Heart right ventricle (tissue), 16 donors: Measurements from ENCODE around the gene WAPL. TPM values are rescaled to one million over a fixed set of nuclear protein-coding genes. Genes with fewer than 3 reads are reported as not detected.

Experiments
- ATAC-seq, 8 donors: fragments of 200-7000 bp; cut with Tn5 transposase; one replicate each; pipeline ENCODE4 v1.9.1; 2020; ENCODE audit warnings: mild to moderate bottlenecking in 8 of 8, moderate library complexity in 8 of 8, moderate number of reproducible peaks in 1 of 8
- DNase-seq, 2 donors: peaks; one replicate each; pipeline ENCODE4 v3.0.0-alpha.2; 2020
- H3K27ac ChIP-seq, 10 donors: fragments of 200-600 bp; sonication (generic) in 2 of 10; one replicate each; pipeline versions ENCODE4 v1.5.0 to v1.8.0; 2020 to 2022; ENCODE audit warnings: mild to moderate bottlenecking in 3 of 10
- H3K27me3 ChIP-seq, 7 donors: fragments of 200-600 bp; one replicate each; pipeline ENCODE4 v1.8.0; 2021 to 2022; ENCODE audit warnings: mild to moderate bottlenecking in 2 of 7
- H3K36me3 ChIP-seq, 9 donors: fragments of 200-600 bp; sonication (generic) in 1 of 9; one replicate each; pipeline versions ENCODE4 v1.5.0 to v1.8.0; 2020 to 2022; ENCODE audit warnings: mild to moderate bottlenecking in 2 of 9
- H3K4me1 ChIP-seq, 9 donors: fragments of 200-600 bp; sonication (generic) in 1 of 9; one replicate each; pipeline versions ENCODE4 v1.5.0 to v1.8.0; 2020 to 2022; ENCODE audit warnings: mild to moderate bottlenecking in 4 of 9
- H3K4me3 ChIP-seq, 10 donors: fragments of 200-600 bp; sonication (generic) in 2 of 10; one replicate each; pipeline versions ENCODE4 v1.5.0 to v1.8.0; 2020 to 2022; ENCODE audit warnings: mild to moderate bottlenecking in 7 of 10, moderate library complexity in 2 of 10
- H3K9me3 ChIP-seq, 11 donors: fragments of 200-600 bp in 10 of 11; sonication (generic) in 2 of 11; one replicate each; pipeline versions ENCODE4 v1.5.0 to v1.8.0; 2013 to 2022; ENCODE audit warnings: mild to moderate bottlenecking in 2 of 11, control low read depth in 1 of 11, moderate library complexity in 1 of 11
- CTCF ChIP-seq, 9 donors: fragments of 200-600 bp; sonication (generic) in 2 of 9; IDR thresholded peaks; one replicate each; pipeline versions ENCODE4 v1.5.0 to v1.8.0; 2021 to 2022; ENCODE audit warnings: antibody characterized with exemption in 9 of 9, mild to moderate bottlenecking in 5 of 9, moderate library complexity in 1 of 9
- WGBS, 2 donors: extraction: QIAGEN DNeasy Blood & Tissue Kit; methylation state at CpG; one replicate each; pipeline ENCODE4 v1.1.7; 2013; ENCODE audit warnings: inconsistent platforms in 1 of 2; 5-methylcytosine and 5-hydroxymethylcytosine counted together
- intact Hi-C, 10 donors: fragments of 100-400 bp; cut with DNase I; formaldehyde crosslinking; loops; one replicate each; pipeline versions ENCODE4 v1.11.1 to v1.14.2; 2022
- polyA plus RNA-seq, 2 donors: library from polyadenylated mRNA; stranded (reverse); fragments of 200-250 nt; gene quantifications; one replicate each; pipeline ENCODE4 v1.2.3, GENCODE V29; 2013
- total RNA-seq, 10 donors: library from RNA; stranded (reverse); fragmentation: NEBNext Ultra II Directional in 3 of 10; extraction: Animal tissue kit (Norgen Biotek cat#: 25700) in 3 of 10; gene quantifications; one replicate each; pipeline versions ENCODE4 v1.2.1 to v1.2.4, GENCODE V29; 2021 to 2023
- donor health status: Arrhythmogenic right ventricular cardiomyopathy.
- donor health status: ischemic (EF 13 %, LVEDD 7.1; RV severe dilation, severe dysfunction).
- donor health status: healthy with polysubstance abuse.
- donor health status: DM: no; HTN: yes; CAD: no.
- donor health status: DM: no; HTN: no; CAD: no.
- donor health status: ischemic (EF 25% LVEDD 6.9; RV normal size, moderate dysfunction).
- donor health status: ischemic (EF 25% LVEDD 5.7; RV mildly dilated, moderate dysfunction).
- donor health status: healthy.
- donor health status: DM: yes; HTN: yes; CAD: no.
- donor health status: Ischemic cardiomyopathy.
- donor health status: ischemic (EF 35%, LVEDD 5.7; RV mildly dilated, moderate dysfunction).
- donor health status: nonischemic (EF 11% LVEDD 7.7; RV severe dilation, severe dysfunction).
- donor health status: DM: yes; HTN: yes; CAD: no.
- donor health status: PGD.
- donor health status: ischemic (EF 29% LVEDD 5.4; RV normal size, mild dysfunction).
- donor health status: nonischemic (EF 23%, LVEDD 6.1; RV moderate dilation, normal function).

The WAPL gene
- total and polyA plus RNA-seq, 12 donors: 10.0 to 29.5 (median 23.4) TPM

GRCh38 chr10:86522510-86522855 is 891 bp upstream of the WAPL start:
- H3K4me1 ChIP-seq: peaks cover 7 to 59% (median 46%) of the 10 kb centered on the region in 9 donors
- H3K4me3 ChIP-seq: peak overlapping the region in 9 of 10 donors; percentile 76 to 100 (median 97)
- H3K27ac ChIP-seq: peak overlapping the region in 8 of 10 donors; percentile 93 to 99 (median 98)
- no peaks in the 10 kb centered on the region for H3K9me3 ChIP-seq
- ATAC-seq: no peak
- H3K36me3 ChIP-seq: peaks cover 0 to 13% (median under 1%) of the 10 kb centered on the region in 9 donors
- no peak for DNase-seq
- no peak for TF ChIP-seq CTCF (IDR thresholded peaks at IDR 0.05)
- intact Hi-C loops: loop anchor here in 2 of 10 donors (5.0 to 10.0 kb wide), 2 partner anchors 65 to 122 kb away; no protein-coding TSS in a partner anchor
- 23% methylated on average over 11 of the region's 11 CpGs for WGBS, 2 donors
- H3K27me3 ChIP-seq: no peaks in the 10 kb centered on the region

- TF ChIP-seq CTCF (IDR thresholded peaks at IDR 0.05): no peak
- Histone ChIP-seq H3K4me1 (peaks cover 7 to 73% (median 58%) of the 10 kb centered on the region in 9 donors), H3K27ac (peak overlapping the region; percentile 86 to 99 (median 96)), H3K4me3 (peak overlapping the region; percentile 59 to 100 (median 96)), H3K9me3 (no peaks in the 10 kb centered on the region), H3K36me3 (peaks cover 0 to 27% (median 8%) of the 10 kb centered on the region in 9 donors), H3K27me3 (no peaks in the 10 kb centered on the region)
- DNase-seq: peak; percentile 47 to 49
- peak; percentile 36 to 72 (median 52) for ATAC-seq
- 0 to 1% methylated on average over 59 to 70 of the region's 70 CpGs for WGBS, 2 donors
- intact Hi-C loops: loop anchor here in 2 of 10 donors (5.0 to 10.0 kb wide), 2 partner anchors 66 to 124 kb away; no protein-coding TSS in a partner anchor
These were observed 518 bp downstream of the WAPL start for GRCh38 chr10:86520871-86521677.

GRCh38 chr10:86518781-86519180 is 2.8 kb downstream of the WAPL start:
- WGBS, 2 donors: 57 to 58% methylated on average over 3 of the region's 3 CpGs
- Histone ChIP-seq H3K4me1 (peaks cover 7 to 85% (median 68%) of the 10 kb centered on the region in 9 donors), H3K4me3 (no peak overlapping the region), H3K27ac (no peak overlapping the region), H3K9me3 (no peaks in the 10 kb centered on the region), H3K27me3 (no peaks in the 10 kb centered on the region), H3K36me3 (peaks cover 0 to 50% (median 11%) of the 10 kb centered on the region in 9 donors)
- no peak for TF ChIP-seq CTCF (IDR thresholded peaks at IDR 0.05)
- ATAC-seq (no peak), DNase-seq (no peak)
- intact Hi-C loops: no loop called here

- H3K4me1 ChIP-seq: peaks cover 0 to 70% (median 60%) of the 10 kb centered on the region in 9 donors
- peak in 1 of 8 donors; percentile 27 for ATAC-seq
- peaks cover 0 to 84% (median 8%) of the 10 kb centered on the region in 9 donors for H3K36me3 ChIP-seq
- H3K27me3 ChIP-seq: no peaks in the 10 kb centered on the region
- no peak overlapping the region for H3K4me3 ChIP-seq
- DNase-seq: no peak
- 48 to 55% methylated on average over 2 of the region's 2 CpGs for WGBS, 2 donors
- H3K9me3 ChIP-seq: no peaks in the 10 kb centered on the region
- intact Hi-C loops: no loop called here
- TF ChIP-seq CTCF (IDR thresholded peaks at IDR 0.05): no peak
- H3K27ac ChIP-seq: no peak overlapping the region
These were observed 9.5 kb downstream of the WAPL start for GRCh38 chr10:86512137-86512536.
